ENCODE data around the gene ZAP70. TPM values are rescaled to one million over a fixed set of nuclear protein-coding genes. Genes with fewer than 3 reads are reported as not detected.
"Not testable (repeated sequence)": the region's sequence is repeated elsewhere in the genome, so short reads cannot be mapped to it uniquely, and the experiment has no call there.

The ZAP70 gene
- total RNA-seq, 4 donors from 2014 or later, result 1.1 to 1.6 (median 1.4) TPM

DNA sequence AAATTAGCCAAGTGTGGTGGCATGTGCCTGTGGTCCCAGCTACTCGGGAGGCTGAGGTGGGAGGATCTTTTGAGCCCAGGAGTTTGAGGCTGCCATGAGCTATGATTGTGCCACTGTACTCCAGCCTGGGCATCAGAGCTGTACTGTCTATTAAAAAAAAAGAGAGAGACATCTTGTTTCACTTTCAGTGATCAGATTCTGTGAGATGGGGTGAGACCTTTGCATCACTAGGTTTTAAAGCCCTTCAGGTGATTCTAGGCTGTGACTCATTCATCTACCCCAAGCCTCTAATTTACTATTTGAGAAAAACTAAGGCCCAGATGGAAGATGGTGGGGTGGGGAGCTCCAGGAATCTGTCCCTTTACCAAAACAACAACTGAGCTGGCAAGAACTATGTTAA, 36.8 kb upstream of the ZAP70 start:
- H3K4me3 ChIP-seq (ENCODE audit: low read depth, poor library complexity, severe bottlenecking), result no peak overlapping the region
- TF ChIP-seq, protein P1, sequence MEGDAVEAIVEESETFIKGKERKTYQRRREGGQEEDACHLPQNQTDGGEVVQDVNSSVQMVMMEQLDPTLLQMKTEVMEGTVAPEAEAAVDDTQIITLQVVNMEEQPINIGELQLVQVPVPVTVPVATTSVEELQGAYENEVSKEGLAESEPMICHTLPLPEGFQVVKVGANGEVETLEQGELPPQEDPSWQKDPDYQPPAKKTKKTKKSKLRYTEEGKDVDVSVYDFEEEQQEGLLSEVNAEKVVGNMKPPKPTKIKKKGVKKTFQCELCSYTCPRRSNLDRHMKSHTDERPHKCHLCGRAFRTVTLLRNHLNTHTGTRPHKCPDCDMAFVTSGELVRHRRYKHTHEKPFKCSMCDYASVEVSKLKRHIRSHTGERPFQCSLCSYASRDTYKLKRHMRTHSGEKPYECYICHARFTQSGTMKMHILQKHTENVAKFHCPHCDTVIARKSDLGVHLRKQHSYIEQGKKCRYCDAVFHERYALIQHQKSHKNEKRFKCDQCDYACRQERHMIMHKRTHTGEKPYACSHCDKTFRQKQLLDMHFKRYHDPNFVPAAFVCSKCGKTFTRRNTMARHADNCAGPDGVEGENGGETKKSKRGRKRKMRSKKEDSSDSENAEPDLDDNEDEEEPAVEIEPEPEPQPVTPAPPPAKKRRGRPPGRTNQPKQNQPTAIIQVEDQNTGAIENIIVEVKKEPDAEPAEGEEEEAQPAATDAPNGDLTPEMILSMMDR (IDR thresholded peaks at IDR 0.05), result no peak
- no peak for TF ChIP-seq POLR2A (IDR thresholded peaks at IDR 0.05)
- intact Hi-C loops (cut with DNase I; ENCODE audit: low total_unique reads), result no loop called here
- no peak for DNase-seq (ENCODE audit: low spot score in 2 of 2)
- 95 to 100% methylated on average over 1 of the region's 1 CpG for WGBS, 2 donors

DNA sequence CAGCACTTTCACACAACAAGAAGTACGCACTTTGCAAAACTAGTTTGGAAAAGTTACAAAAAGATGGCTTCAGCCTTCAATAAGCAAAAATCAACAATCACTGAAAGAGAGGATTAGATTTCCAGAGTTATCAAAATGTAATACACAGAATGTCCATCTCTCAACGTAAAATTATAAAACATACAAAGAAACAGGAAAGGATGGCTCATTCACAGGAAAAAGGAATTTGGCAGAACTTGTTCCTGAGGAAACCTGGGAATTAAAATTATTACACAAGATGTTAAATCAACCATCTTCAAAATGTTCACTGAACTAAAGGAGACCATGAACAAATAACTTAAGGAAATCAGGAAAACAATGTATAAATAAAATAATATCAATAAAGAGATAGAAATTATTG, 35.9 kb upstream of the ZAP70 start:
- intact Hi-C loops (cut with DNase I; ENCODE audit: low total_unique reads), result no loop called here
- no peak overlapping the region for H3K4me3 ChIP-seq (ENCODE audit: low read depth, poor library complexity, severe bottlenecking)
- 91% methylated on average over 2 of the region's 2 CpGs for WGBS, 2 donors
- no peak for TF ChIP-seq POLR2A (IDR thresholded peaks at IDR 0.05)
- TF ChIP-seq, protein P1 (IDR thresholded peaks at IDR 0.05), result no peak
- no peak for DNase-seq (ENCODE audit: low spot score in 2 of 2)

DNA sequence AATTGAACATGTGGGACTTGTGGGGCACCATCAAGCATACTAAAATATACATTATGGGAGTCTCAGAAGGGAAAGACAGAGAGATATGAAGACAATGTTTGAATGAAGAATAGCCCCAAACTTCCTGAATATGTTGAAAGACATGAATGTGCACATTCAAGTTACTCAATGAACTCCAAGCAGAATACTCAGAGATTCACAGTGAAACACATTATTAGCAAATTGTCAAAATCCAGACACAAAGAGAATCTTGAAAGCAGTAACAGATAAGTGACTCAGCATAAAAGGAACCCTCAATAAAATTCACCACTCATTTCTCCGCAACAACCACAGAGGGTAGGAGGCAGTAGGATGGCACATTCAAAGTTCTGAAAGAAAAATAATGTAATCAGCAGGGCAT, 35.1 kb upstream of the ZAP70 start:
- 89 to 100% methylated on average over 1 of the region's 1 CpG for WGBS, 2 donors
- no peak overlapping the region for H3K4me3 ChIP-seq (ENCODE audit: low read depth, poor library complexity, severe bottlenecking)
- intact Hi-C loops (cut with DNase I; ENCODE audit: low total_unique reads), result no loop called here

DNA sequence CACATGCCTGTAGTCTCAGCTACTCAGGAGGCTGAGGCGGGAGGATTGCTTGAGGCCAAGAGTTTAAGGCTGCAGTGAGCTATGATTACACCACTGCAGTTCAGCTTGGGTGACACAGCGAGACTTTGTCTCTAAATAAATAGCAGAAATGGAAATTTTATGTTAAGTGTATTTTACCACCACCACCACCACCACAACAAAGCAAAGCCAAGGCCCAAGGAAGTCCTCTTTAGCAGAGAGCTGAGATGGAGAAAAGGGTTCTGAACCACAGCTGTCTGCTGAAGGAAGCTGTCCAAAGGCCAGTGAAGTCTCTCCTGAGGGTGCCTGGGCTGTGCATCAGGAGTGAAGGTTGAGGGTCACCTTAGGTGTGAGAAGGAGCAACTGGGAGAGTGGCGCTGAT, 26.1 kb upstream of the ZAP70 start:
- intact Hi-C loops (cut with DNase I; ENCODE audit: low total_unique reads); H3K4me3 ChIP-seq (ENCODE audit: low read depth, poor library complexity, severe bottlenecking); DNase-seq (ENCODE audit: low spot score in 2 of 2): not testable (repeated sequence)
- WGBS, 2 donors, result 91 to 98% methylated on average over 2 of the region's 3 CpGs

More for the DNA sequence above, 35.1 kb upstream of the ZAP70 start:
- DNase-seq (ENCODE audit: low spot score in 2 of 2), result no peak
- TF ChIP-seq, protein P1 (IDR thresholded peaks at IDR 0.05), result no peak
- no peak for TF ChIP-seq POLR2A (IDR thresholded peaks at IDR 0.05)

DNA sequence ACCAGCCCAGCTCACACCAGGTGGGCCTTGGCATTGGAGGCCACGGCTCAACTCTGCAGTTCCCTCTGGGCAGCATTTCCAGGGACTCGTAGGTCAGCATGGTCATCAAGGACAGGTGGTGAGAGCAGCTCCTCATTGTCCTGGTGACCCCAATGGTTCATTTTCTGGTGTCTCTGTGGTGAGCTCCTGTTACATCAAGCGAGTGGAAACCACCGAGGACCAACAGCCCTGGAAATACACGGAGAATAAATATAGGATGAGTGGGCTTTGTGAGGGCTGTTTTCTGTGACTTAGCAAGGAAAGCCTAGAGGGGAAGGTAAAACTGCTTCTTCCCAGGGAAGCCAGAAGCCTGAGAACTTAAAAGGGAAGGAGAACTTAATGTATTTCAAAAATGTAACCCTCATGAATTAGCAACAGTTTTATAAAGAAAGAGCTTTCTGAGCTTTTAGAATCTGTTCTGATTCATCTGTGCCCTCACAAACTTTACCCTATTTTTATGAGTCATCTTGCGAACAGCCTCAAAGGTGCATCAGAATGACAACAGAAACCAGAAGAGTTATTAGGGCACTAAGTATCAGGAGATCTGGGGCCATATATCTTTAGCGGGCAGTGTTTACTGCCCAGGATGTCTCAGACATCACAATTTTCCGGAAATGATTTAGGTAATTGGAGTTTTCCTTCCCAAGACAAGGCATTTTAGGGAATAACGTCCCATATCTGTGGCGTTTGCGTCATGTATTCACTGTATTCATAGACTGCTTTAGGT, 25.1 kb upstream of the ZAP70 start:
- intact Hi-C loops (cut with DNase I; ENCODE audit: low total_unique reads), result no loop called here
- TF ChIP-seq POLR2A (IDR thresholded peaks at IDR 0.05), result no peak
- TF ChIP-seq, protein P1 (IDR thresholded peaks at IDR 0.05), result no peak
- no peak for DNase-seq (ENCODE audit: low spot score in 2 of 2)
- no peak overlapping the region for H3K4me3 ChIP-seq (ENCODE audit: low read depth, poor library complexity, severe bottlenecking)
- WGBS, 2 donors, result 84 to 91% methylated on average over 9 to 11 of the region's 11 CpGs

DNA sequence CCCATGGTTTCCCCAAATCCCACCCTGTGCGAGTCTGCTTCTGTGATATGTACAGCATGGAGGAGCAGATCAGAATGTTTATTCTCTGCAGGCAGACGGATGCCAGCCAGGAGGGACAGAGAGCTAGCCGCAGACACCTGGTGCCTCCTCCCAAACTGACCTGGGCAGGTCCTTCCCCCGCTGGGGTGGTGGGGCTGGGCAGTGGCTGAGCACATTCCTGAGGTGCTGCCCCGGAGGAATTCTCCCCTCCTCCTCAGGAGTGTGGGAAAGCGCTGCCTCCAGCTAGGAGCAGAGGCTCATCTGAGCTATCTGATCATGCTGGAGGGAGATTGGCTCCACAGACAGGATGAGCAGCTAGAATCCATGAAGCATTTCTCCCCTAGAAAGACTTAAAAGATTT, 22.2 kb upstream of the ZAP70 start:
- 56 to 82% methylated on average over 5 to 6 of the region's 6 CpGs for WGBS, 2 donors
- intact Hi-C loops (cut with DNase I; ENCODE audit: low total_unique reads), result loop anchor here (10.0 kb wide), 1 partner anchor 96 kb away; no protein-coding TSS in a partner anchor

More for the DNA sequence above, 22.2 kb upstream of the ZAP70 start:
- TF ChIP-seq POLR2A (IDR thresholded peaks at IDR 0.05), result no peak
- TF ChIP-seq, protein P1 (IDR thresholded peaks at IDR 0.05), result no peak
- no peak overlapping the region for H3K4me3 ChIP-seq (ENCODE audit: low read depth, poor library complexity, severe bottlenecking)
- no peak for DNase-seq (ENCODE audit: low spot score in 2 of 2)
